Measurements from ENCODE around the gene BMP7.

DNA sequence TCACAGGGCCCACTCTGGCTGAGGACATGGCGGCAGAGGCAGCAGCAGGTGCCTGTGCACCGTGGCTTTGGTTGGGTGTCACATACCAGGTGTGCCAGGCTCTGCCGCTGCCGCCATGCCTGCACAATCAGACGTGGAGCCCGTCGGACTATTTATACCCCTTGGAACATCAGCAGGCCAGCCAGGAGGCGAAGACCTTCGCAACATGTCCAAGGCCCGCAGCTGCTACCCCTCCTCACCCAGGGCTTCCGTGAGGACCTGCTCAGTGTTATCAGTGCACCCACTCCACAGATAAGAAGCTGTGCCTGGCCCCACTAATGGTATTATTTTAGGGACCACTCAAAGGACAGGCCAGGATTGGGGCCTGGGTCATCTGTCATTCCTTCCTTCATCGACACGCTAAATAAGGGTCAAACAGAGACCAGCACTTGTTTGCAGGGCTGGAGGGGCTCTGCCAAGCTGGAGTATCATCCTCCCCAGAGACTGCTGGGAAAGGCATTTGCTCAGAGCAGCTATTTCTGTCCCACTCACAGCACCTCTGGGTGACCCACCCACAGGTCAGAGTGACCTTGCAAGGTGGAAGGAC is 109.2 kb downstream of the BMP7 start:
- TF ChIP-seq, protein P1, sequence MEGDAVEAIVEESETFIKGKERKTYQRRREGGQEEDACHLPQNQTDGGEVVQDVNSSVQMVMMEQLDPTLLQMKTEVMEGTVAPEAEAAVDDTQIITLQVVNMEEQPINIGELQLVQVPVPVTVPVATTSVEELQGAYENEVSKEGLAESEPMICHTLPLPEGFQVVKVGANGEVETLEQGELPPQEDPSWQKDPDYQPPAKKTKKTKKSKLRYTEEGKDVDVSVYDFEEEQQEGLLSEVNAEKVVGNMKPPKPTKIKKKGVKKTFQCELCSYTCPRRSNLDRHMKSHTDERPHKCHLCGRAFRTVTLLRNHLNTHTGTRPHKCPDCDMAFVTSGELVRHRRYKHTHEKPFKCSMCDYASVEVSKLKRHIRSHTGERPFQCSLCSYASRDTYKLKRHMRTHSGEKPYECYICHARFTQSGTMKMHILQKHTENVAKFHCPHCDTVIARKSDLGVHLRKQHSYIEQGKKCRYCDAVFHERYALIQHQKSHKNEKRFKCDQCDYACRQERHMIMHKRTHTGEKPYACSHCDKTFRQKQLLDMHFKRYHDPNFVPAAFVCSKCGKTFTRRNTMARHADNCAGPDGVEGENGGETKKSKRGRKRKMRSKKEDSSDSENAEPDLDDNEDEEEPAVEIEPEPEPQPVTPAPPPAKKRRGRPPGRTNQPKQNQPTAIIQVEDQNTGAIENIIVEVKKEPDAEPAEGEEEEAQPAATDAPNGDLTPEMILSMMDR (IDR thresholded peaks at IDR 0.05): no peak
- TF ChIP-seq EP300 (IDR thresholded peaks at IDR 0.05) (no peak), POLR2A (IDR thresholded peaks at IDR 0.05) (no peak)
